Astrocyte of the cerebellum (primary cell): ENCODE results near the gene RHEB.

ENCODE experiments used
- DNase-seq: peaks from one replicate; pipeline ENCODE4 v3.0.0-alpha.2; 2011; ENCODE audit warnings: low read depth
- H3K4me3 ChIP-seq: 2 replicates; pipeline ENCODE4 v1.5.1; 2011; ENCODE audit warnings: mild to moderate bottlenecking, low read depth, low read length, moderate library complexity
- in situ Hi-C: cut with HindIII; loops from 2 replicates; pipeline ENCODE4 v1.10.0; 2017; ENCODE audit warnings: low sequenced_read_pairs
- TF ChIP-seq, protein P1 (sequence below): IDR thresholded peaks from 2 replicates; pipeline ENCODE4 v1.5.1; 2012; ENCODE audit warnings: low read length, low read depth, moderate library complexity, mild to moderate bottlenecking; ENCODE audit errors: missing control alignments

Gene RHEB

GRCh38 chr7:151497306-151497871, 22.3 kb downstream of the RHEB start:
- H3K4me3 ChIP-seq: no peak overlapping the region
- in situ Hi-C loops: no loop called here
- no peak for DNase-seq
- TF ChIP-seq, protein P1, sequence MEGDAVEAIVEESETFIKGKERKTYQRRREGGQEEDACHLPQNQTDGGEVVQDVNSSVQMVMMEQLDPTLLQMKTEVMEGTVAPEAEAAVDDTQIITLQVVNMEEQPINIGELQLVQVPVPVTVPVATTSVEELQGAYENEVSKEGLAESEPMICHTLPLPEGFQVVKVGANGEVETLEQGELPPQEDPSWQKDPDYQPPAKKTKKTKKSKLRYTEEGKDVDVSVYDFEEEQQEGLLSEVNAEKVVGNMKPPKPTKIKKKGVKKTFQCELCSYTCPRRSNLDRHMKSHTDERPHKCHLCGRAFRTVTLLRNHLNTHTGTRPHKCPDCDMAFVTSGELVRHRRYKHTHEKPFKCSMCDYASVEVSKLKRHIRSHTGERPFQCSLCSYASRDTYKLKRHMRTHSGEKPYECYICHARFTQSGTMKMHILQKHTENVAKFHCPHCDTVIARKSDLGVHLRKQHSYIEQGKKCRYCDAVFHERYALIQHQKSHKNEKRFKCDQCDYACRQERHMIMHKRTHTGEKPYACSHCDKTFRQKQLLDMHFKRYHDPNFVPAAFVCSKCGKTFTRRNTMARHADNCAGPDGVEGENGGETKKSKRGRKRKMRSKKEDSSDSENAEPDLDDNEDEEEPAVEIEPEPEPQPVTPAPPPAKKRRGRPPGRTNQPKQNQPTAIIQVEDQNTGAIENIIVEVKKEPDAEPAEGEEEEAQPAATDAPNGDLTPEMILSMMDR: no peak

DNA sequence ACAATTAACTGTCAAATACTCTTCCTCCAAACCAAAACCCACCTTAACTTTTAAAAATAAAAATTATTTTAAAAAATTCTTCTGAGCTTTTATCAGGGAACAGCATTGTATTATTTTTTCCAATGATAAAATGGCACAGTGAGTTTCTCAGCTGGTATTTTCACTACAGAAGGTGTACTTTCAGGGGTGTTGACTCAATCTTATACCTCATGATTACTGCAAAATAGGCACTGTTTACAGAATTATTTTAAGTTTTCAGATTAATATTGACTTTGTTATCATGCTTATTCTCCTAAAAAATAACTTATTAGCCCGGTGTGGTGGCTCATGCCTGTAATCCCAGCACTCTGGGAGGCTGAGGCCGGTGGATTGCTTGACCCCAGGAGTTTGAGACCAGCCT, 24.3 kb downstream of the RHEB start:
- in situ Hi-C loops: no loop called here
- DNase-seq: no peak
- TF ChIP-seq, protein P1: no peak
- no peak overlapping the region for H3K4me3 ChIP-seq

DNA sequence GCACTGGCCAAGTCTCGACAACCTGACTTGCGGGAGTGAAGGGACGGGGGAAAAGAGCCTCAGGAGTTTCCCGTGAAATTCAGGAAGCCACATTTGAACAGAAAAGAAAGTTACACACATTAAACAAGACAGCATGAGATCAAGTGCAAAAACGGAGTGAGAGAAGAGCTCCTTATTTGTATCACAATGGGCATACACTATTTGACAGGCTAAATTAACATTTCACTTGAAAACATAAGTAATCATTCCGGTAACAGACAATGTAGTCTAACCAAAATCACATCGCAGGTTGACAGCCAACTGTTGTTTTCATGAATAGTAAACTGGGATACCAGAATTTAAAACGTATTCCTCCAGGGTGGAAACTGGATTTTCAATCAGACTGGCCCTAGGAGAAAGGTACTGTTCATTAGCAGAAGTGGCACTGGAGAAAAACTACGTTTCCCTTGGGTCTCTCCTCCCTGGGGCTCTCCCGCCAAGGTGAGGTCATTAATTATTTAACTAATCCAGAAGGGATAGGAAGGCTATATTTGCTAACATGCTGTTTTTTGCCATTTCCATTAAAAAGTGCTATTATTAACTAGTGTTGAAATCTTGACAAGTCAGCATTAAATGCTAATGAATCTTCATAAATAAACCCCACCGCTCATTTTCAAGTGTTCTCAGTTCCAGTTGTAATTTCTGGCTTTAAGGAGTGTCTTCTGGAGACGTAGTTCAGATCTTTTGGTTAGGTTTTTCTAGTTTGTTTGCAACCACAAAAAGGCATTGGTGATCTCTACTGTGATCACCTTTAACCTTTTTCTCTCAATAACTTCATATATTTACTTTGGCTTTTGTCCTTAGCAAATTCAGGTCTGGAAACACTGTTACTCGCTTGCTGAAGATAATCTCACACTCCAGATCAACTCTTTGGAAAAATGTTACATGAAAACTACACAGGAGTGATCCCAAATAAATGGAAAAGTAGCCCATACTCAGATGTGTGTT, 25.1 kb downstream of the RHEB start:
- no peak overlapping the region for H3K4me3 ChIP-seq
- in situ Hi-C loops: no loop called here
- TF ChIP-seq, protein P1: no peak
- no peak for DNase-seq

DNA sequence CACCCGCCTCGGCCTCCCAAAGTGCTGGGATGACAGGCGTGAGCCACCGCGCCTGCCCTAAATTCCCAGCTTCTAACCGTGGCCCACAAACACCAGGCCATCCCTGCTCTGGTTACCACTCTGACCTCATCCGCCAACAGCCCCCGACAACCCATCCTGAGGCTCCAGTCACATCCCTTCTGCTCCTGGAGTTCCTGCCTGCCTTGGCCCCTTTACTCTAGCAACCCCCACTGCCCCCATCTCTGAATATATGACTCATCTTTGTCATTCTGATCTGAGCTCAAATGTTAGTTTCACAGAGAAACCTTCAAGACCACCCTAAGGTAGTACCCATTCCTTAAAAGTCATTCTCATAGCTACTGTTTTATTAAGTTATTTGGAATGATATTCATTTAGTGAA, 26.6 kb downstream of the RHEB start:
- in situ Hi-C loops: no loop called here

DNA sequence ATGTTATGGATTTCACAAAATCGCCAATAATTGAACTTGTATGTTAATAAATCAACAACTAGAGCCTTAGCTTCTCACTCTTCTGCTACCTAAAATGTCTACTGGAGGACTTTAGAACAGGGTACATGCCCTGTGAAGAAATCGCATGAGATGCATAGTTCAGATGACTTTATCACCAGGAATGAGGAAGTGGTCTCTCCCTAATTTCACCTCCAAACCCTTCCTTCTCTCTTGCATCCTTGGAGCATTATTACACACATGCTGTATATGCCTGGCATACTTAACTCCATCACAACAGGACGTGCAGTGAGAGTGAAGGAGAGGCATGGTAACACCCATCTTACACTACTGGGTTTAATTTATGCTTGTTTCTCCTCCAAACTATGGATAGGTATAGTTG, 27.8 kb downstream of the RHEB start:
- in situ Hi-C loops: no loop called here
- TF ChIP-seq, protein P1: no peak
- peak; percentile 75 for DNase-seq
- no peak overlapping the region for H3K4me3 ChIP-seq

More for the DNA sequence above, 26.6 kb downstream of the RHEB start:
- H3K4me3 ChIP-seq: no peak overlapping the region
- TF ChIP-seq, protein P1: no peak
- DNase-seq: no peak

GRCh38 chr7:151490456-151491105, 29.1 kb downstream of the RHEB start:
- TF ChIP-seq, protein P1: no peak
- in situ Hi-C loops: no loop called here
- H3K4me3 ChIP-seq: no peak overlapping the region
- no peak for DNase-seq
